Thyroid gland (tissue), 4 donors: ENCODE measurements around the gene CRTC3.

ENCODE experiments used
- POLR2A ChIP-seq, 2 donors: fragments of 450-650 bp; IDR thresholded peaks; one replicate each; pipeline ENCODE4 v1.6.1; 2017; ENCODE audit warnings: antibody characterized with exemption in 2 of 2, mild to moderate bottlenecking in 2 of 2, moderate library complexity in 1 of 2
- TF ChIP-seq, protein P1 (sequence below), 6 experiments: fragments of 200-600 bp in 3 of 6; fragments of 450-650 bp in 3 of 6; sonication (generic) in 3 of 6; IDR thresholded peaks; one replicate each; pipeline ENCODE4 v1.5.1; 2016 to 2019; ENCODE audit warnings: antibody characterized with exemption in 6 of 6, mild to moderate bottlenecking in 2 of 6, inconsistent platforms in 1 of 6, moderate library complexity in 1 of 6

DNA sequence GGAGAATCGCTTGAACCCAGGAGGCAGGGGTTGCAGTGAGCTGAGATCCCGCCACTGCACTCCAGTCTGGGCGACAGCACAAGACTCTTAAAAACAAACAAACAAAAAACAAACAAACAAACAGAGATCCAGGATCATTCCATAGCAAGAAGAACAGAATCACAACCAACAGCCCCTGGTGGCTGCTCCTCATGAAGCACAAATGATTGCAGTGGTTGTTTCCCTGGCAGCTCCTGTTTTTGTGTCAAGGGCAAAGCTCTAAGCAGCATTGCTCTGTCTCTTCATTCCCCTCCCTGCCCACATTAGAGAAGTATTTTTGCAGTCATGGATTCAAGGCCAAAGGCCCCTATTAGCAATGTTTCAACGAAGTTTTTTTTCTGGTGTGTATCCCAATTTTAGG, 161.6 kb downstream of the CRTC3 start:
- TF ChIP-seq, protein P1, sequence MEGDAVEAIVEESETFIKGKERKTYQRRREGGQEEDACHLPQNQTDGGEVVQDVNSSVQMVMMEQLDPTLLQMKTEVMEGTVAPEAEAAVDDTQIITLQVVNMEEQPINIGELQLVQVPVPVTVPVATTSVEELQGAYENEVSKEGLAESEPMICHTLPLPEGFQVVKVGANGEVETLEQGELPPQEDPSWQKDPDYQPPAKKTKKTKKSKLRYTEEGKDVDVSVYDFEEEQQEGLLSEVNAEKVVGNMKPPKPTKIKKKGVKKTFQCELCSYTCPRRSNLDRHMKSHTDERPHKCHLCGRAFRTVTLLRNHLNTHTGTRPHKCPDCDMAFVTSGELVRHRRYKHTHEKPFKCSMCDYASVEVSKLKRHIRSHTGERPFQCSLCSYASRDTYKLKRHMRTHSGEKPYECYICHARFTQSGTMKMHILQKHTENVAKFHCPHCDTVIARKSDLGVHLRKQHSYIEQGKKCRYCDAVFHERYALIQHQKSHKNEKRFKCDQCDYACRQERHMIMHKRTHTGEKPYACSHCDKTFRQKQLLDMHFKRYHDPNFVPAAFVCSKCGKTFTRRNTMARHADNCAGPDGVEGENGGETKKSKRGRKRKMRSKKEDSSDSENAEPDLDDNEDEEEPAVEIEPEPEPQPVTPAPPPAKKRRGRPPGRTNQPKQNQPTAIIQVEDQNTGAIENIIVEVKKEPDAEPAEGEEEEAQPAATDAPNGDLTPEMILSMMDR (IDR thresholded peaks at IDR 0.05), result no peak
- no peak for TF ChIP-seq POLR2A (IDR thresholded peaks at IDR 0.05)
